Measurements from ENCODE around the gene SLC7A1. TPM values are rescaled to one million over a fixed set of nuclear protein-coding genes. Genes with fewer than 3 reads are reported as not detected.

The SLC7A1 gene
- total and polyA plus RNA-seq, 2 experiments from 2014 or later, result 6.0 to 13.6 TPM

- Histone ChIP-seq H3K9me3 (ENCODE audit: low read depth) (no peaks in the 10 kb centered on the region), H3K27ac (no peak overlapping the region), H3K36me3 (no peaks in the 10 kb centered on the region)
Measured at GRCh38 chr13:29541400-29541799, 54.1 kb downstream of the SLC7A1 start.

DNA sequence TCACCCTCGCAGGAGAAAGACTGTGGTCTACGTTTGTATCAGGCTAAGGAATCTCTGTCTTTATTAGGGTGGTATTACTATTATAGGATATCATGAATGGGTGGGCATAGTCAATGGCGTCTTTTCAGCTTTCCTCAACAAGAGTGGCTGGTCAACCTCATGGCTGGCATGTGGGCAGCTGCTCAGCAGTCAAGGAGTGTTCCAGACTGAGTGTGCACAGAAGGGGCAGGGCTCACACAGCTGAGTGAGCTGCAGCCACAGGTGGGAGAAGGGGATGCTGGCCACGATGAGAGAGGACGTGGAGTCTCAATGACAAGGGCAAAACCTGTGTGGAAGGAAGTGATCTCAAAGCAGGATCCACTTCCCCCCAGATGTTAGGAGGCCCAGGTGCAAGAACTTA, 54.7 kb downstream of the SLC7A1 start:
- Histone ChIP-seq H3K9me3 (ENCODE audit: low read depth) (no peaks in the 10 kb centered on the region), H3K4me3 (no peak overlapping the region), H3K4me1 (ENCODE audit: low read depth) (peaks cover 19% of the 10 kb centered on the region), H3K27me3 (no peaks in the 10 kb centered on the region), H3K27ac (peak overlapping the region; percentile 50), H3K36me3 (no peaks in the 10 kb centered on the region)
- DNase-seq (ENCODE audit: low read depth in 1 of 2, low spot score in 1 of 2), result no peak
- TF ChIP-seq CTCF (IDR thresholded peaks at IDR 0.05; ENCODE audit: low read depth, low read length), result no peak

More at GRCh38 chr13:29541400-29541799, 54.1 kb downstream of the SLC7A1 start:
- DNase-seq (ENCODE audit: low read depth in 1 of 2, low spot score in 1 of 2), result no peak
- H3K27me3 ChIP-seq, result no peaks in the 10 kb centered on the region
- H3K4me3 ChIP-seq, result no peak overlapping the region
- TF ChIP-seq CTCF (IDR thresholded peaks at IDR 0.05; ENCODE audit: low read depth, low read length), result no peak
- peaks cover 19% of the 10 kb centered on the region for H3K4me1 ChIP-seq (ENCODE audit: low read depth)

DNA sequence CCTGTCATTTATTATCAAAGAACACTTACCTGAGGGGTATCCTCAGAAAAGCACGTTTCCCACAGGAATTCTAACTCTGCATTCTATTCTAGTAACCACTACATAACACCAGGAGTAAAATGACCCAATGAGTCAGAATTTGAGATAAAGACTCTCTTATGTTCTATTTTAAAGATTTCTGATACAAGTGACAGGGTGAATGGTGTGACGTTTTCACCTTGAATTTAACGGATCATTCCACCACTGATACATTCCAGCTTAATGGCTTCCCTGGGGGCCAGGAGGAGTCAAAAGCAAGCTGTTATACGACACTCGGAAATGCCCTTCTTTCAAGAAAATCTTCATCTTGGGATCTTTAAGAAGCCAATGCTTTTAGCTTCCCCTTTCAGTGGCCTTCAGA, 55.2 kb downstream of the SLC7A1 start:
- Histone ChIP-seq H3K36me3 (peaks cover 2% of the 10 kb centered on the region), H3K27me3 (no peaks in the 10 kb centered on the region), H3K9me3 (ENCODE audit: low read depth) (no peaks in the 10 kb centered on the region), H3K4me3 (no peak overlapping the region), H3K4me1 (ENCODE audit: low read depth) (peaks cover 19% of the 10 kb centered on the region), H3K27ac (peak overlapping the region; percentile 50)
- no peak for TF ChIP-seq CTCF (IDR thresholded peaks at IDR 0.05; ENCODE audit: low read depth, low read length)
- DNase-seq (ENCODE audit: low read depth in 1 of 2, low spot score in 1 of 2), result no peak

DNA sequence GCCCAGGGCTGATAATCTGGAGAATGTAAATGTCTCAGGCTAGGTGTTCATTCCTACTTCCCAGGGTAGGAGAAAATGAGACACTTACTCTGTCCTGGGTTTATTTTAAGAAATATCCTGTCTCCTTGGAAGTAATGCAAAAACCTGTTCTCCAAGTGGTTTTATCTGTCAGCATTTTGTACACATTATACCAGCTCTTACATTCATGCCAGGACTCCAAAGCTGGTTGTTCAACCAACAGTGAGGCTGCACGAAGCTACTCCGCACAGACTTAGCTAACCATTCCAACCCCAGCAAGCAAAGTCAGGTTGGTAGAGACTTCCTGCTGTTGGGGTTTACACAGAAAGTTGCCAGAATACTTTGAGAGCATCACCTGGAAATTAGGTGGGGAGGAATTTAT, 55.6 kb downstream of the SLC7A1 start:
- H3K27ac ChIP-seq, result peak overlapping the region; percentile 50
- no peak overlapping the region for H3K4me3 ChIP-seq
- no peaks in the 10 kb centered on the region for H3K9me3 ChIP-seq (ENCODE audit: low read depth)
- DNase-seq (ENCODE audit: low read depth in 1 of 2, low spot score in 1 of 2), result no peak
- peaks cover 19% of the 10 kb centered on the region for H3K4me1 ChIP-seq (ENCODE audit: low read depth)
- H3K36me3 ChIP-seq, result peaks cover 3% of the 10 kb centered on the region
- no peaks in the 10 kb centered on the region for H3K27me3 ChIP-seq
- TF ChIP-seq CTCF (IDR thresholded peaks at IDR 0.05; ENCODE audit: low read depth, low read length), result no peak

DNA sequence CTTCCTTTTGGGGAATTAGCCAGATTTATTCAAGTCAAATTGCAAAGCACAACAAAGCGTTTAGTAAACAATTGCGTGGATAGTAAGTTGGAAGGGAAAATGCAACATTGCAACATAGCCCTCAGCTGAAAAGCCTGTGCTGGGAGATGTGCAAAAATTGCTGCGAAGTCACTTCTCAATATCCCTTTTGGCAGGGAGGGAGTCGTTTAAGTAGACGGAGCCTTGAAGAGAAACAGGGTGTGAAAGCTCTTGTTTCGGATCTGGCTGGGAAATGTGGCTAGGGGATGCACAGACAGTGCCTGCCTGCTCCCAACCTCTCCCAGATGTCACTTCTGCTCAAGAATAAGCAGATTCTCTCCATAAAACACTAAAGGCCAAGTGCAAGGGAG, 56.8 kb downstream of the SLC7A1 start:
- Histone ChIP-seq H3K9me3 (ENCODE audit: low read depth) (no peaks in the 10 kb centered on the region), H3K36me3 (peaks cover 3% of the 10 kb centered on the region), H3K27ac (no peak overlapping the region), H3K4me1 (ENCODE audit: low read depth) (peaks cover 19% of the 10 kb centered on the region), H3K27me3 (no peaks in the 10 kb centered on the region), H3K4me3 (no peak overlapping the region)
- no peak for DNase-seq (ENCODE audit: low read depth in 1 of 2, low spot score in 1 of 2)
- TF ChIP-seq CTCF (IDR thresholded peaks at IDR 0.05; ENCODE audit: low read depth, low read length), result no peak

All from cardiac muscle cell (in vitro differentiated cells and primary cell).